HepG2 (cell line): ENCODE data around the gene PANK2. TPM values are rescaled to one million over a fixed set of nuclear protein-coding genes. Genes with fewer than 3 reads are reported as not detected.

Experiments
- BHLHE40 ChIP-seq: IDR thresholded peaks from 2 replicates; pipeline ENCODE4 v1.6.1; 2011; ENCODE audit warnings: low read length, improper control_type of control experiment
- CENPX ChIP-seq: sonication (generic); formaldehyde crosslinking; IDR thresholded peaks from 2 replicates; pipeline ENCODE4 v1.9.0; 2021; ENCODE audit warnings: mild to moderate bottlenecking, missing genetic modification reagents, moderate library complexity
- GMEB2 ChIP-seq: IDR thresholded peaks from 2 replicates; pipeline ENCODE4 v1.6.1; 2016; ENCODE audit warnings: missing biosample characterization, missing genetic modification reagents, low read depth
- KDM2A ChIP-seq: sonication (generic); formaldehyde crosslinking; IDR thresholded peaks from 2 replicates; pipeline ENCODE4 v1.4.0; 2020; ENCODE audit warnings: low read depth, missing genetic modification reagents, borderline replicate concordance
- MEF2D ChIP-seq: sonication (generic); formaldehyde crosslinking; IDR thresholded peaks from 2 replicates; pipeline ENCODE4 v1.5.1; 2020; ENCODE audit warnings: mild to moderate bottlenecking, missing genetic modification reagents
- NFIB ChIP-seq: sonication (generic); formaldehyde crosslinking; IDR thresholded peaks from 2 replicates; pipeline ENCODE4 v1.9.0; 2021; ENCODE audit warnings: missing genetic modification reagents, mild to moderate bottlenecking, borderline replicate concordance
- PAWR ChIP-seq: sonication (generic); formaldehyde crosslinking; IDR thresholded peaks from 2 replicates; pipeline ENCODE4 v1.4.0; 2020; ENCODE audit warnings: missing genetic modification reagents, mild to moderate bottlenecking, borderline replicate concordance
- SIN3A ChIP-seq: IDR thresholded peaks from 2 replicates; pipeline ENCODE4 v1.6.1; 2011; ENCODE audit warnings: low read depth, mild to moderate bottlenecking, control low read depth, low read length, borderline replicate concordance
- TEAD2 ChIP-seq: sonication (generic); formaldehyde crosslinking; IDR thresholded peaks from 2 replicates; pipeline ENCODE4 v1.9.0; 2021; ENCODE audit warnings: missing genetic modification reagents
- ZBED4 ChIP-seq: sonication (generic); formaldehyde crosslinking; IDR thresholded peaks from 2 replicates; pipeline ENCODE4 v1.4.0; 2020; ENCODE audit warnings: missing genetic modification reagents, borderline replicate concordance
- ZBTB20 ChIP-seq: sonication (generic); formaldehyde crosslinking; IDR thresholded peaks from 2 replicates; pipeline ENCODE4 v1.8.1; 2023; ENCODE audit warnings: missing genetic modification reagents, low read depth, mild to moderate bottlenecking, borderline replicate concordance
- ZBTB8A ChIP-seq: sonication (generic); formaldehyde crosslinking; IDR thresholded peaks from 2 replicates; pipeline ENCODE4 v1.4.0; 2020; ENCODE audit warnings: mild to moderate bottlenecking, low read depth, missing genetic modification reagents, borderline replicate concordance
- ZFYVE20 ChIP-seq: sonication (generic); formaldehyde crosslinking; IDR thresholded peaks from 2 replicates; pipeline ENCODE4 v1.8.0; 2023; ENCODE audit warnings: low read depth, mild to moderate bottlenecking, moderate library complexity, missing genetic modification reagents, borderline replicate concordance
- ZNF260 ChIP-seq: sonication (generic); formaldehyde crosslinking; IDR thresholded peaks from 2 replicates; pipeline ENCODE4 v1.4.0; 2020; ENCODE audit warnings: missing genetic modification reagents, low read depth, mild to moderate bottlenecking, borderline replicate concordance
- ZNF317 ChIP-seq: sonication (generic); formaldehyde crosslinking; IDR thresholded peaks from 2 replicates; pipeline ENCODE4 v1.5.0; 2020; ENCODE audit warnings: mild to moderate bottlenecking, missing genetic modification reagents
- ZNF484 ChIP-seq: sonication (generic); formaldehyde crosslinking; IDR thresholded peaks from 2 replicates; pipeline ENCODE4 v1.5.1; 2020; ENCODE audit warnings: mild to moderate bottlenecking, low read depth, missing genetic modification reagents, borderline replicate concordance
- ZNF557 ChIP-seq: sonication (generic); formaldehyde crosslinking; IDR thresholded peaks from 2 replicates; pipeline ENCODE4 v1.4.0; 2020; ENCODE audit warnings: missing genetic modification reagents
- ZNF614 ChIP-seq: IDR thresholded peaks from 2 replicates; pipeline ENCODE4 v1.6.1; 2018; ENCODE audit warnings: missing biosample characterization, missing genetic modification reagents, inconsistent platforms, borderline replicate concordance
- ZNF770 ChIP-seq: sonication (generic); formaldehyde crosslinking; IDR thresholded peaks from 2 replicates; pipeline ENCODE4 v1.5.0; 2020; ENCODE audit warnings: mild to moderate bottlenecking, missing genetic modification reagents
- polyA plus RNA-seq, 8 experiments: library from polyadenylated mRNA; depleted of rRNA in 3 of 8; stranded (reverse) in 7 of 8; unstranded in 1 of 8; fragments of >200 nt; fragmentation: Illumina TruSeq in 4 of 8; extraction: Trizol in 4 of 8; gene quantifications; 2 replicates each; pipeline versions ENCODE4 v1.2.1 to v1.2.3, GENCODE V29; 2011 to 2016; ENCODE audit warnings: low read depth in 4 of 8, missing spikeins in 1 of 8, mixed read lengths in 1 of 8; ENCODE audit not compliant: insufficient read depth in 1 of 8
- total RNA-seq, 5 experiments: library from RNA; depleted of rRNA; stranded (reverse); fragments of >200 nt; fragmentation: Illumina TruSeq; extraction: Trizol; gene quantifications; 2 replicates each; pipeline ENCODE4 v1.2.3, GENCODE V29; 2016; ENCODE audit warnings: low read depth in 1 of 5
- TF ChIP-seq, protein P1 (sequence below): IDR thresholded peaks from 2 replicates; pipeline ENCODE4 v1.6.1; 2012; ENCODE audit warnings: inconsistent platforms

The PANK2 gene
- total and polyA plus RNA-seq, 2 of the 13 experiments (the other 11 are each of a cell fraction or from before 2014, with no cell fraction given), result 39.2 to 123 TPM

- no peak for TF ChIP-seq ZNF557 (CRISPR knock-in tag)
- no peak for TF ChIP-seq CENPX (CRISPR knock-in tag)
- TF ChIP-seq SIN3A, result peak; percentile 64; the same call in 1 of the 2 replicates
- TF ChIP-seq PAWR (CRISPR knock-in tag), result peak; percentile 81
- TF ChIP-seq GMEB2, result 0 out of 2 replicates have a peak, but pooled peaks have one; percentile 30
- TF ChIP-seq ZNF317 (CRISPR knock-in tag), result peak; percentile 91
- TF ChIP-seq BHLHE40, result no peak; the same call in 1 of the 2 replicates
- no peak; the same call in 1 of the 2 replicates for TF ChIP-seq ZNF484 (CRISPR knock-in tag)
- TF ChIP-seq TEAD2 (CRISPR knock-in tag), result no peak
- peak; percentile 47; the same call in 1 of the 2 replicates for TF ChIP-seq ZBTB20 (CRISPR knock-in tag)
- TF ChIP-seq NFIB, result no peak
- peak; percentile 68; the same call in 1 of the 2 replicates for TF ChIP-seq MEF2D
- peak; percentile 38; the same call in 1 of the 2 replicates for TF ChIP-seq ZNF614 (CRISPR knock-in tag)
- TF ChIP-seq ZNF770, result no peak; the same call in 1 of the 2 replicates
- TF ChIP-seq, protein P1, sequence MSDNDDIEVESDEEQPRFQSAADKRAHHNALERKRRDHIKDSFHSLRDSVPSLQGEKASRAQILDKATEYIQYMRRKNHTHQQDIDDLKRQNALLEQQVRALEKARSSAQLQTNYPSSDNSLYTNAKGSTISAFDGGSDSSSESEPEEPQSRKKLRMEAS, result peak; percentile 84
- TF ChIP-seq ZBED4 (CRISPR knock-in tag), result peak; percentile 9
- peak; percentile 83 for TF ChIP-seq ZFYVE20
- TF ChIP-seq ZNF260 (CRISPR knock-in tag), result no peak
- peak; percentile 99 for TF ChIP-seq KDM2A (CRISPR knock-in tag)
- TF ChIP-seq ZBTB8A (CRISPR knock-in tag), result peak; percentile 77
Observed at GRCh38 chr20:3888622-3889488, at the start of gene PANK2 (continued).
